Spleen (tissue), 11 donors: ENCODE measurements around the gene UTS2B. TPM values are rescaled to one million over a fixed set of nuclear protein-coding genes. Genes with fewer than 3 reads are reported as not detected.

Experiments
- DNase-seq: peaks from one replicate; pipeline ENCODE4 v3.0.0-alpha.2; 2020
- H3K27ac ChIP-seq, 8 donors: fragments of 200-600 bp; sonication (generic) in 7 of 8; 1 replicate in 4 of 8; 2 replicates in 4 of 8; pipeline versions ENCODE4 v1.5.0 to v1.8.0; 2016 to 2021; ENCODE audit warnings: inconsistent platforms in 4 of 8, mild to moderate bottlenecking in 4 of 8, moderate library complexity in 1 of 8
- H3K27me3 ChIP-seq, 7 donors: fragments of 200-600 bp; sonication (generic) in 6 of 7; replicated peaks in 1 of 7; 1 replicate in 4 of 7; 2 replicates in 3 of 7; pipeline versions ENCODE4 v1.5.0 to v1.8.0; 2016 to 2021; ENCODE audit warnings: inconsistent platforms in 3 of 7, mild to moderate bottlenecking in 1 of 7
- H3K36me3 ChIP-seq, 6 donors: fragments of 200-600 bp; sonication (generic) in 5 of 6; 1 replicate in 4 of 6; 2 replicates in 2 of 6; pipeline versions ENCODE4 v1.5.0 to v1.8.0; 2016 to 2021; ENCODE audit warnings: inconsistent platforms in 2 of 6
- H3K4me1 ChIP-seq, 6 donors: fragments of 200-600 bp; sonication (generic) in 5 of 6; 1 replicate in 3 of 6; 2 replicates in 3 of 6; pipeline versions ENCODE4 v1.5.0 to v1.8.0; 2016 to 2021; ENCODE audit warnings: inconsistent platforms in 3 of 6
- H3K4me3 ChIP-seq, 8 donors: fragments of 200-600 bp; sonication (generic) in 7 of 8; 1 replicate in 4 of 8; 2 replicates in 4 of 8; pipeline versions ENCODE4 v1.5.0 to v1.8.0; 2016 to 2021; ENCODE audit warnings: inconsistent platforms in 4 of 8, mild to moderate bottlenecking in 4 of 8, moderate library complexity in 2 of 8
- H3K9me3 ChIP-seq, 8 donors: fragments of 200-600 bp; sonication (generic) in 7 of 8; 1 replicate in 4 of 8; 2 replicates in 4 of 8; pipeline versions ENCODE4 v1.5.0 to v1.8.0; 2016 to 2021; ENCODE audit warnings: inconsistent platforms in 4 of 8
- CTCF ChIP-seq, 11 experiments: fragments of 200-600 bp in 7 of 11; fragments of 450-650 bp in 4 of 11; sonication (generic) in 4 of 11; IDR thresholded peaks in 8 of 11; conservative IDR thresholded peaks in 3 of 11; 1 replicate in 7 of 11; 2 replicates in 4 of 11; pipeline versions ENCODE4 v1.4.0 to v1.8.0; 2016 to 2021; ENCODE audit warnings: antibody characterized with exemption in 11 of 11, inconsistent platforms in 4 of 11, mild to moderate bottlenecking in 1 of 11
- POLR2A ChIP-seq, 3 donors: fragments of 450-650 bp; IDR thresholded peaks; one replicate each; pipeline ENCODE4 v1.5.1; 2017; ENCODE audit warnings: antibody characterized with exemption in 3 of 3, mild to moderate bottlenecking in 1 of 3
- POLR2AphosphoS5 ChIP-seq, 3 donors: sonication (generic); formaldehyde crosslinking; IDR thresholded peaks; one replicate each; pipeline ENCODE4 v1.5.1; 2017; ENCODE audit warnings: antibody characterized with exemption in 3 of 3
- WGBS, 5 donors: extraction: QIAGEN DNeasy Blood & Tissue Kit in 3 of 5; methylation state at CpG; one replicate each; pipeline versions ENCODE4 v1.1.5 to v1.1.7; 2013 to 2018; 5-methylcytosine and 5-hydroxymethylcytosine counted together
- intact Hi-C: fragments of 100-400 bp; cut with DNase I; formaldehyde crosslinking; loops from one replicate; pipeline ENCODE4 v1.15.0; 2023; ENCODE audit warnings: low total_unique reads
- polyA plus RNA-seq, 3 donors: library from polyadenylated mRNA; stranded (reverse); fragments of 200-250 nt; gene quantifications; one replicate each; pipeline ENCODE4 v1.2.1, GENCODE V29; 2013
- total RNA-seq, 7 donors: library from RNA; depleted of rRNA in 3 of 7; stranded (reverse); fragments of >200 nt in 3 of 7; fragmentation: NEBNext Ultra II Directional in 4 of 7; extraction: Animal tissue kit (Norgen Biotek cat#: 25700) in 4 of 7; gene quantifications; one replicate each; pipeline versions ENCODE4 v1.1.0 to v1.2.1, GENCODE V29; 2016 to 2021
- donor health status: healthy with polysubstance abuse.
- donor health status: DM: no; HTN: no; CAD: no; lungs with moderate emphysema.
- donor health status: DM: no; HTN: no; CAD: no.
- donor health status: Bipolar disorder and iron deficiency.
- donor health status: healthy.
- donor health status: DM: no; HTN: no; CAD: no.
- donor health status: DM: yes; HTN: yes; CAD: no.

The UTS2B gene
- total and polyA plus RNA-seq, 10 donors = 0.20 to 3.2 (median 0.54) TPM; not detected in 1

- intact Hi-C loops = no loop called here
- H3K4me1 ChIP-seq = peaks cover 10 to 99% (median 80%) of the 10 kb centered on the region in 6 donors
- TF ChIP-seq POLR2AphosphoS5 (IDR thresholded peaks at IDR 0.05) (no peak), POLR2A (IDR thresholded peaks at IDR 0.05) (no peak), CTCF (IDR thresholded peaks at IDR 0.05 in 8 of 11, conservative IDR thresholded peaks at IDR 0.05 in 3 of 11) (no peak)
Measured at GRCh38 chr3:191340966-191341365, 10.6 kb upstream of the UTS2B start.

GRCh38 chr3:191340351-191340750, 10.0 kb upstream of the UTS2B start:
- no peak for TF ChIP-seq CTCF (IDR thresholded peaks at IDR 0.05 in 8 of 11, conservative IDR thresholded peaks at IDR 0.05 in 3 of 11)
- no peak for TF ChIP-seq POLR2AphosphoS5 (IDR thresholded peaks at IDR 0.05)
- no peak for TF ChIP-seq POLR2A (IDR thresholded peaks at IDR 0.05)
- intact Hi-C loops = no loop called here
- no peak overlapping the region for H3K4me3 ChIP-seq
- no peak for DNase-seq
- H3K27ac ChIP-seq = no peak overlapping the region
- no peaks in the 10 kb centered on the region for H3K9me3 ChIP-seq
- 89 to 97% (median 94%) methylated on average over 2 of the region's 2 CpGs for WGBS, 5 donors
- peaks cover 10 to 100% (median 80%) of the 10 kb centered on the region in 6 donors for H3K4me1 ChIP-seq
- H3K27me3 ChIP-seq = no peaks in the 10 kb centered on the region
- H3K36me3 ChIP-seq = no peaks in the 10 kb centered on the region

More at GRCh38 chr3:191340966-191341365, 10.6 kb upstream of the UTS2B start:
- no peaks in the 10 kb centered on the region for H3K36me3 ChIP-seq
- H3K27ac ChIP-seq = no peak overlapping the region
- no peak for DNase-seq
- WGBS, 5 donors = 91 to 98% (median 94%) methylated on average over 1 of the region's 1 CpG
- H3K9me3 ChIP-seq = no peaks in the 10 kb centered on the region
- H3K4me3 ChIP-seq = no peak overlapping the region
- H3K27me3 ChIP-seq = no peaks in the 10 kb centered on the region

- Histone ChIP-seq H3K4me3 (no peak overlapping the region), H3K9me3 (no peaks in the 10 kb centered on the region), H3K4me1 (peaks cover 19 to 100% (median 80%) of the 10 kb centered on the region in 6 donors), H3K27ac (peak overlapping the region in 2 of 8 donors; percentile 1 to 16), H3K27me3 (no peaks in the 10 kb centered on the region), H3K36me3 (no peaks in the 10 kb centered on the region)
- TF ChIP-seq CTCF (IDR thresholded peaks at IDR 0.05 in 8 of 11, conservative IDR thresholded peaks at IDR 0.05 in 3 of 11) = no peak
- TF ChIP-seq POLR2A (IDR thresholded peaks at IDR 0.05) = no peak
- TF ChIP-seq POLR2AphosphoS5 (IDR thresholded peaks at IDR 0.05) = no peak
- intact Hi-C loops = no loop called here
- no peak for DNase-seq
- WGBS, 5 donors = 58 to 75% (median 59%) methylated on average over 3 of the region's 3 CpGs
Measured at GRCh38 chr3:191339316-191339917, 9.1 kb upstream of the UTS2B start.

- TF ChIP-seq POLR2AphosphoS5 (IDR thresholded peaks at IDR 0.05) = no peak
- TF ChIP-seq CTCF (IDR thresholded peaks at IDR 0.05 in 8 of 11, conservative IDR thresholded peaks at IDR 0.05 in 3 of 11) = no peak
- TF ChIP-seq POLR2A (IDR thresholded peaks at IDR 0.05) = no peak
- intact Hi-C loops = no loop called here
- no peaks in the 10 kb centered on the region for H3K27me3 ChIP-seq
- 77 to 94% (median 87%) methylated on average over 4 of the region's 4 CpGs for WGBS, 5 donors
- H3K9me3 ChIP-seq = no peaks in the 10 kb centered on the region
- peaks cover 24 to 100% (median 83%) of the 10 kb centered on the region in 6 donors for H3K4me1 ChIP-seq
- DNase-seq = no peak
- H3K27ac ChIP-seq = no peak overlapping the region
- H3K36me3 ChIP-seq = no peaks in the 10 kb centered on the region
- H3K4me3 ChIP-seq = no peak overlapping the region
Measured at GRCh38 chr3:191338177-191338488, 7.8 kb upstream of the UTS2B start.
